Central memory CD8-positive, alpha-beta T cell (primary cell): ENCODE data around the gene TAAR1.
"Not testable (repeated sequence)": the region's sequence is repeated elsewhere in the genome, so short reads cannot be mapped to it uniquely, and the experiment has no call there.

Source experiments
- ATAC-seq: fragments of 150-1000 bp; cut with Tn5 transposase; replicated peaks from 2 replicates; pipeline ENCODE4 v1.10.0; 2022; ENCODE audit warnings: mild to moderate bottlenecking, moderate FRiP score, moderate number of reproducible peaks; ENCODE audit not compliant: poor library complexity, severe bottlenecking; ENCODE audit errors: extremely low read depth
- DNase-seq, 2 donors: peaks; one replicate each; pipeline ENCODE4 v3.0.0; 2021; ENCODE audit warnings: low spot score in 2 of 2
- H3K27ac Mint-ChIP-seq: one replicate; pipeline ENCODE4 v1.8.0; 2022; ENCODE audit warnings: low read depth, mild to moderate bottlenecking, moderate library complexity, mixed read lengths
- H3K27me3 Mint-ChIP-seq: one replicate; pipeline ENCODE4 v1.8.0; 2022; ENCODE audit warnings: mixed read lengths
- H3K36me3 Mint-ChIP-seq: one replicate; pipeline ENCODE4 v1.8.0; 2022; ENCODE audit warnings: mild to moderate bottlenecking, moderate library complexity, mixed read lengths; ENCODE audit not compliant: insufficient read depth
- H3K4me1 Mint-ChIP-seq: one replicate; pipeline ENCODE4 v1.8.0; 2022; ENCODE audit warnings: mixed read lengths
- H3K4me3 Mint-ChIP-seq: one replicate; pipeline ENCODE4 v1.8.0; 2022; ENCODE audit warnings: mild to moderate bottlenecking, moderate library complexity, mixed read lengths
- H3K9me3 Mint-ChIP-seq: one replicate; pipeline ENCODE4 v1.8.0; 2022; ENCODE audit warnings: mixed read lengths

TAAR1 gene, protein sequence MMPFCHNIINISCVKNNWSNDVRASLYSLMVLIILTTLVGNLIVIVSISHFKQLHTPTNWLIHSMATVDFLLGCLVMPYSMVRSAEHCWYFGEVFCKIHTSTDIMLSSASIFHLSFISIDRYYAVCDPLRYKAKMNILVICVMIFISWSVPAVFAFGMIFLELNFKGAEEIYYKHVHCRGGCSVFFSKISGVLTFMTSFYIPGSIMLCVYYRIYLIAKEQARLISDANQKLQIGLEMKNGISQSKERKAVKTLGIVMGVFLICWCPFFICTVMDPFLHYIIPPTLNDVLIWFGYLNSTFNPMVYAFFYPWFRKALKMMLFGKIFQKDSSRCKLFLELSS

DNA sequence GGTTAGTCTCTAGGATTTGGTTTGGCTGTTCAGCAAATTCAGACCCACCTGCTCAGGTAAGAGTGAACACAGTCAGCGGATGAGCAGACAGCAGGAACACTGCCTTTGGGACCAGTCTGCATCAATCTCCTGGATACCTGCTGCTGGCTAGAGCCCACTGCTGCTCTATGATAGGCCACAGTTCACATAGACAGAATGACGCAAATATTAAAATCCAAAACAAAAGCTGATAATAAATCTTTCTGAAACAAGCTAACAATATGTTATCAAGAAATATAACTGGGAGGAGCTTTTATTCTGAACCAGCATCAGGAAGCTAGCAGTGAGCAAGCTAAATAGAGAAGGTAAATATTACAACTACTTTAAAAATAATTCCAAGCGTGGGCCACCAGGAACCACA lies at the start of gene TAAR1:
Gene TAAR1, minus strand, starts transcription at position 101 of the 400 bp plus-strand sequence. CDS start 13,179 bp downstream, outside the sequence.
- ATAC-seq, result no peak
- no peak for DNase-seq
- H3K4me3 Mint-ChIP-seq, result no peak within 1 kb of the TSS
- H3K27ac Mint-ChIP-seq, result no peak within 1 kb of the TSS
- no peaks in the 10 kb centered on the region for H3K9me3 Mint-ChIP-seq
- H3K27me3 Mint-ChIP-seq, result no peaks in the 10 kb centered on the region
- no peaks in the 10 kb centered on the region for H3K4me1 Mint-ChIP-seq
- no peaks in the 10 kb centered on the region for H3K36me3 Mint-ChIP-seq

DNA sequence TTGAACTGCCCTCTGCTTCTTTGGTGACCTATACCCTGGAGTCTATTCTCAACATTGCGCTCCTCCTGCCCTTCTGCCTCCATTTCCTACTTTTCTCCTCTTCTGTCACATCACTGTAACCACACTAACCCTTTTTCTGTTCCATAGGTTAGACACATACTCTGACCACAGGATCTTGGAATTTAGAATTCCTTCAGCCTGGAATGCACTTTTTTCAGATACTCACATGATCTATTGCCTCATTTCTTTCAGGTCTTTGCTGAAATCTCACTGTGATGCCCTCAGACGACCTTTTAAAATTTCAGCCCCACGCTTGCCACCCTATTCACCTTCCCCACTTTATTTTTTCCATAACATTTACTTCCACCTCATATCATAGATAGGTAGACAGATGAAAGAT lies 49.8 kb upstream of the TAAR1 start:
- Mint-ChIP-seq H3K27me3 (peaks cover 24% of the 10 kb centered on the region), H3K9me3 (no peaks in the 10 kb centered on the region), H3K4me3 (no peak overlapping the region), H3K27ac (no peak overlapping the region), H3K36me3 (no peaks in the 10 kb centered on the region), H3K4me1 (no peaks in the 10 kb centered on the region)
- no peak for DNase-seq
- no peak for ATAC-seq

DNA sequence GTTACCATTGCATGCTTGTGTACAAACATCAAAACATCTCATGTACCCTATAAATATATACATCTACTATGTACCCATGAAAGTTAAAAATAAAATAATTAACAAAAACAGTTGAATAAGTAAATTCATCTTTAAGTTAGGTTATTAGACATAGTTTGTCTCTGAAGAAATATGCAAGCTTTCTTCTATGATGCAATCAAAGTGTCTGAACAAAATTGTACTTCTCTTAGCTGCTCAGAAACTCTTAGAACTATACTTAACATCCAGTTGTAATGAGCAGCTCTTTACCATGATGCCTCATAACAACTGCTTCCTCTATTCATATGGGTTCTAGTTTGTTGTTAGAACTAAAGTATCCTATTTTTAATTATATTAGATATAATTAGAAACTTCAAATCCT lies 49.0 kb upstream of the TAAR1 start:
- Mint-ChIP-seq H3K4me1 (no peaks in the 10 kb centered on the region), H3K27ac (no peak overlapping the region), H3K27me3 (peaks cover 32% of the 10 kb centered on the region), H3K36me3 (no peaks in the 10 kb centered on the region), H3K4me3 (no peak overlapping the region), H3K9me3 (no peaks in the 10 kb centered on the region)
- DNase-seq (no peak), ATAC-seq (no peak)

DNA sequence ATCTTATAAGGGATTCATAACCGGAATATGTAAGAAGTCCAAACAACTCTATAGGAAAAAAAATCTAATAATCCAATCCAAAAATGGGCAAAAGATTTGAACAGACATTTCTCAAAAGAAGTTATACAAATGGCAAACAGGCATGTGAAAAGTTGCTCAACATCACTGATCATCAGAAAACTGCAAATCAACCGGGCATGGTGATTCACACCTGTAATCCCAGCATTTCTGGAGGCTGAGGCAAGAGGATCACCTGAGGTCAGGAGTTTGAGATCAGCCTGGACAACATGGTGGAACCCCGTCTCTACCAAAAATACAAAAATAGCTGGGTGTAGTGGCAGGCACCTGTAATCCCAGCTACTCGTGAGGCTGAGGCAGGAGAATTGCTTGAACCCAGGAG lies 47.8 kb upstream of the TAAR1 start:
- H3K9me3 Mint-ChIP-seq, H3K27ac Mint-ChIP-seq, DNase-seq, H3K4me1 Mint-ChIP-seq, H3K4me3 Mint-ChIP-seq, ATAC-seq, H3K36me3 Mint-ChIP-seq: not testable (repeated sequence)
- peaks cover 44% of the 10 kb centered on the region for H3K27me3 Mint-ChIP-seq

DNA sequence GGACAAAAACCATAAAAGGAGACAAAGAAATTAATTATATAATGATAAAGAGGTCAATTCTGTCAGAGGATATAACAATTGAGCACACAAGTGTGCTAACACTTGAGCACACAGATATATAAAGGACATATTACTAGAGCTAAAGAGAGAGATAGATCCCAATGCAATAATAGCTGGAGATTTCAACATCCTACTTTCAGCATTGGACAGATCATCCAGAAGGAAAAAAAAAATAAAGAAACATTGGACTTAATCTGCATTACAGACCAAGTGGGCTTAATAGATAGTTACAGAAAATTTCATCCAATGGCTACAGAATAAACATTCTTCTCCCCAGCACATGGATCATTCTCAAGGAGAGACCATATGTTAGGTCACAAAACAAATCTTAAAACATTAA lies 45.0 kb upstream of the TAAR1 start:
- H3K4me3 Mint-ChIP-seq, result no peak overlapping the region
- no peak overlapping the region for H3K27ac Mint-ChIP-seq
- H3K9me3 Mint-ChIP-seq, result no peaks in the 10 kb centered on the region
- no peak for ATAC-seq
- H3K36me3 Mint-ChIP-seq, result no peaks in the 10 kb centered on the region
- no peak for DNase-seq
- no peaks in the 10 kb centered on the region for H3K4me1 Mint-ChIP-seq
- peaks cover 51% of the 10 kb centered on the region for H3K27me3 Mint-ChIP-seq

DNA sequence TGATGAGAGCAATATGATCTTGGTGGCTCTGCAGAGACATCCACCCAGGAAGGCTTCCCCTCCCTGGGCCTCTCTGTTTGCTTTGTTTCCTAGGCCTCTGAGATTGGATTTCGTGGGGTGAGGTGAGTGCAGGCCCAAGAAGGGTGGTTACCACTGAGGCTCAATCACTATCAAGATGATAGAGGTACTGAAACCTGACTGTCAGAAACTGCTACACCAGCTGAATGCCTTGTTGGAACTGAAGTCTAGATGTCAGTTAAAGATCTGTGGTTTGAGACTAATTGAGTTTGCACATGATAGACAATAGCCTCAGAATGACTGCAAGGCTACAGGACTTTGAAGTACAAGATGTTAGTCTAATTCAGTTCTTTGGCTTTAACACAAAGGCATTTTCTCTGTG lies 39.6 kb upstream of the TAAR1 start:
- Mint-ChIP-seq H3K9me3 (peaks cover 12% of the 10 kb centered on the region), H3K27ac (no peak overlapping the region), H3K36me3 (no peaks in the 10 kb centered on the region), H3K4me3 (no peak overlapping the region), H3K27me3 (peaks cover 39% of the 10 kb centered on the region), H3K4me1 (no peaks in the 10 kb centered on the region)
- DNase-seq (no peak), ATAC-seq (no peak)

DNA sequence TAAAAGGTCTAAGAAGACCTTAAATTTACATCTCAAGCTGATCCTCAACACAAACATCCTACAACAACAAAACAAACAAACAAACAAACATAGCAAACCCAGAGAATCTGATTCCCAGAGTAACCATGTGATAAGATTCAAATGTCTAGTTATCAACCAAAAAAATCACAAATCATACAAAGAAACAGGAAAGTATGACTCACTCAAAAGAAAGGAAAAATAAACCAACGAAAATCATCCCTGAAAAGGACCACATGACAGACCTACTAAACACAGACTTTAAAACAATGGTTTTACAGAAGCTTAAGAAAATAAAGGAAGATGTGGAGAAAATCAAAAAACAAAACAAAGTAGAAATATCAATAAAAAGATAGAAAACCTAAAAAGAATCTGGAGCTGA lies 36.8 kb upstream of the TAAR1 start:
- no peak overlapping the region for H3K4me3 Mint-ChIP-seq
- peaks cover 19% of the 10 kb centered on the region for H3K27me3 Mint-ChIP-seq
- no peak overlapping the region for H3K27ac Mint-ChIP-seq
- no peaks in the 10 kb centered on the region for H3K4me1 Mint-ChIP-seq
- H3K36me3 Mint-ChIP-seq, result no peaks in the 10 kb centered on the region
- ATAC-seq, result no peak
- H3K9me3 Mint-ChIP-seq, result peaks cover 12% of the 10 kb centered on the region
- DNase-seq, result no peak

DNA sequence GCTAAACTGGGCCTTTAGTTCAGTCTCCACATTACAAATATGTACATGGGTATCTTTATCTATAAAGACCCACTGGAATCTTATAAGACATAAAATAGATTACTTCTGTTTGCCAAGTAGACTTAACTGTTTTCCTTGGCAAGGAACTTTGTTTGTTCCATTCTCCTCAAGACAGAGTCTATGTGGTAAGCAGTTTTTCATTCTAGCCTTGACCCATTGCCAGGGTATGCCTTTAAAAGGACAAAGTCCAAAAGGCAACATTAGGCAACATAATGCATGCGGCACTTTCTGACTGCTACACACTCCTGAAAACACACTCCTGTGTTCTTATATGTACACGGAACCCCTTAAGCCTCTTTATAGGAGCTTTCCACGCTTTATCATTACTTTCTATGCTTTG lies 34.5 kb upstream of the TAAR1 start:
- ATAC-seq, result no peak
- H3K27ac Mint-ChIP-seq, result no peak overlapping the region
- H3K4me3 Mint-ChIP-seq, result no peak overlapping the region

DNA sequence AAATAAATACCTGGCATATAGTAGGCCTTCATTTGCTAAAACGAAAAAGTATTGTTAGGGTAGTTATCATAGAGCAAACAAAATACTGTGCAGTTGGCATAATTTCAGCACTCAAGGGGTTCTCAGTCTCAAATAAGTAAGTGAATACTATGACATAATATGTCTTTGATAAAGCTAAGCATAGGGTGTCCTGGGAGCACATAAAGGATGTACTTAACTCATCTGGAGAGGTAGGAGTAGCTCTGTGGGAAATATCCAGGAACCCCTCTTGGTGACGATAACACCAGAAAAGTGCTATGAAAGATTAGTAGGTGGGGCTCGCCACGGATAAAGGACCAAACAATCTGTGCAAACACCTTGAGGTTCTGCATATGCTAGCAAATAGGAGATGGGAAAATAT lies 31.7 kb upstream of the TAAR1 start:
- ATAC-seq (no peak), DNase-seq (no peak)
- Mint-ChIP-seq H3K9me3 (peaks cover 2% of the 10 kb centered on the region), H3K36me3 (no peaks in the 10 kb centered on the region), H3K4me1 (no peaks in the 10 kb centered on the region), H3K27ac (no peak overlapping the region), H3K4me3 (no peak overlapping the region), H3K27me3 (peaks cover 57% of the 10 kb centered on the region)

More for the DNA sequence above, 34.5 kb upstream of the TAAR1 start:
- Mint-ChIP-seq H3K27me3 (peaks cover 42% of the 10 kb centered on the region), H3K9me3 (peaks cover 12% of the 10 kb centered on the region), H3K4me1 (no peaks in the 10 kb centered on the region), H3K36me3 (no peaks in the 10 kb centered on the region)
- no peak for DNase-seq

DNA sequence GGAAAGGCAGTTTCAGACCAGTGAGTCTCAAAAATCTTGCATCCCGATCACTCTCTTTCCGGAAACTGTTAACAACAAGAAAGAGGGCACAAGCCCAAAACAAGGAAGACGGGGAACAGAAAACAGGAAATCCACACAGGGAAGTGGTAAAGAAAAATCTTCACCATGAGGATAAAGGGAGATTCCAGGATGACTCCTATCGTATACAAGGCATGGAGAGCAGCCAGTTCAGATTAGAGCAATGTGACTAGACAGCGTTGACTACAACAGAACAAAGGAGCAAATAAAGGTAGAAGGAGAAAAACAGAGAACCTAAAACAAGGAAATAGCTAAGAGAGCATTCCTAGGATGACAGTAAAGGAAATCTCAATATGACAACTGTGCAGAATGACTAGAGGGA lies 28.3 kb upstream of the TAAR1 start:
- Mint-ChIP-seq H3K4me3 (no peak overlapping the region), H3K9me3 (no peaks in the 10 kb centered on the region), H3K4me1 (no peaks in the 10 kb centered on the region), H3K36me3 (no peaks in the 10 kb centered on the region), H3K27me3 (peaks cover 61% of the 10 kb centered on the region), H3K27ac (no peak overlapping the region)
- DNase-seq, result no peak
- no peak for ATAC-seq

DNA sequence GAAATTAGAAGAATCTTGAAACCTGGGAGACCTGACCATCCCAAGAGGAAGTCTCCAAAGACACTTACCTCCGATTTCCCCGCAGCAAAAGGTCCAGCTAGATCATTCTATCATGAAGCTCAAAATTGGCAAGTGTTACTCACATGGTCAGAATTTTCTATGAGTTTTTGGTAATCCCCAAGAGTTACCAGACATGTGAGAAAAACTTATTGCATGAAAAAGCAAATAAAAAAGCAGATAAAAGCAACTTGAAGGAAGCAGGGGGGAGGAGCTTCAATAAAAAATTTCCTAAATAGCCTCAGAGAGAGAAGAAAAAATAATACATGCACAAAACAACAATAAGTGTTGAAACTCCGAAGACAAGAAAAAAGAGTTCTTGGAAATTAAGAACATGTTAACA lies 27.5 kb upstream of the TAAR1 start:
- H3K36me3 Mint-ChIP-seq, result no peaks in the 10 kb centered on the region
- DNase-seq (no peak), ATAC-seq (no peak)
- H3K4me3 Mint-ChIP-seq, result no peak overlapping the region
- H3K27ac Mint-ChIP-seq, result no peak overlapping the region
- no peaks in the 10 kb centered on the region for H3K9me3 Mint-ChIP-seq
- no peaks in the 10 kb centered on the region for H3K4me1 Mint-ChIP-seq
- peaks cover 61% of the 10 kb centered on the region for H3K27me3 Mint-ChIP-seq

DNA sequence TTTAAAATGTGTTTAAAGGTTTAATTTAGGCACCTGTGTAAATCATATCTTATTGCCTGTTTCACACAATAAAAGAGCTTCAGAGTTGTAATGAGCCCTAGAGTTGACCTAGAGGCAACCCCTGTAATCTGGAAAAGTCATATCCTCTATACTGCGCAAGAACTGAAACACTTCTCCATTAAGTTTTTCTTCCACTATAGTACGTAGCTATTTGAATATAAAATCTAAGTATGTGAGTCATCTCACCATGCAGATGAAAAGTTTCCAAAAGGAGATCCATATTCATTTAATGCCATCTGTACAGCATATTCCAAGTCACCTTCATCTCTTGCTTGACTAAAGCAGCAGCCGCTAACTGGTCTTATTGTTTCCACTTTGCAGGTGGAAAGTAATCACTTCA lies 26.0 kb upstream of the TAAR1 start:
- no peak for DNase-seq
- Mint-ChIP-seq H3K27me3 (peaks cover 48% of the 10 kb centered on the region), H3K36me3 (no peaks in the 10 kb centered on the region), H3K4me1 (no peaks in the 10 kb centered on the region), H3K27ac (no peak overlapping the region), H3K4me3 (no peak overlapping the region), H3K9me3 (no peaks in the 10 kb centered on the region)
- no peak for ATAC-seq

DNA sequence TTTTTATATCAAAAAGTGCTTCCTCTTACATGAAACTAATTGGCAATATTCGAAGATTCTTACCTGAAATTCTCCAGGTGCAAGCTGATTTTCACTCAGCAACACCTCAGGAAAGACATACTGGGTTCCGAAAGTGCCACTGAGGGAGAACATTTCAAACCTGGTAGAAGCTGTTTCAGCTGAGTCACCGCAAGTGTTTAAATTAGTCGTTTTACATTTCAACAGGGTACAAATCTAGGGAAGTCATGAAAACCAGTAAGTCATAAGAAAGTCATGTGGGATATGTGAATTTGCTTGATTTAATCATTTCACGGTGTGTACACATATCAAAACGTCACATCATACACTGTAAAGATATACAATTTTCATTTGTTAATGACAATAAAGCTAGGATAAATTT lies 25.3 kb upstream of the TAAR1 start:
- Mint-ChIP-seq H3K9me3 (no peaks in the 10 kb centered on the region), H3K4me3 (no peak overlapping the region), H3K36me3 (no peaks in the 10 kb centered on the region), H3K4me1 (no peaks in the 10 kb centered on the region), H3K27me3 (peaks cover 45% of the 10 kb centered on the region), H3K27ac (no peak overlapping the region)
- ATAC-seq (no peak), DNase-seq (no peak)
